HL-60/S4 (cell line): ENCODE measurements around the gene LIMS2.

ENCODE experiments used
- in situ Hi-C: fragments of 300-500 bp; cut with MboI; formaldehyde crosslinking; loops from 2 replicates; pipeline ENCODE4 v1.14.3; 2022; ENCODE audit warnings: low sequenced_read_pairs

LIMS2 gene

DNA sequence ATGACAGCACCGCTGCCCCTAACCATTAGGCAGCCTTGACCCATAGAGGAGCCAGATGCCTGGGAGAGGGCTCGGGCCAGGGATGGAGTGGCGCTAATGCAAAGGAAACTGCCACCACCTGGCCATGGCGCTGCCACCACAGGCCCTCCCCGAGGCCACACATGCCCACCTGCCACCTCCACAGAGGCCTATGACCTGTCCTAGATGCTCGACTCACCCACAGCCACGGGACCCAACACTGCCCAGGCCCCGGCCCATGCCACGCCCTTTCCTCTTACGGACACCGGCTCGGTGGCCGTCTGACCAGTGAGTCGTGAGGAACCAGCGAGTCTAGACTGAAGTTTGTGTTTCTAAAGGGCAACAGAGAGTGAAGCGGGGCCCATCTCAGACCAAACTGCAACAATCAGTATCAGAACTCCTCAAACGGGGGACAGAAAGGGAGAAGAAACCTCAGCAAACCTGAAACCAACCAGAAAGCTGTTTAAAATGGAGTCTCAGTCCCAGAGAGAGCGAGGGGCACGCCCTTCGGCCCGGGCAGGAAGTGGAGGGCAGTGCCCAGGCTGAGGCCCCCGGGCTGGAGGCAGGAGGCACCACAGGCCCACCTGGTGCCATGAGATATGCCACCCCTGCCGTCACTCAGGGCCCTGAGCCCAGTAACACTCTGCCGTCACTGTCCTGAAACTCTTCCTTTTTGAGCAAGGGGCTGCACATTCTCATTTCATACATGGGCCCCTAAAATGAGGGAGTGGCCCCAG lies 28.7 kb downstream of the LIMS2 start:
- in situ Hi-C loops: no loop called here

DNA sequence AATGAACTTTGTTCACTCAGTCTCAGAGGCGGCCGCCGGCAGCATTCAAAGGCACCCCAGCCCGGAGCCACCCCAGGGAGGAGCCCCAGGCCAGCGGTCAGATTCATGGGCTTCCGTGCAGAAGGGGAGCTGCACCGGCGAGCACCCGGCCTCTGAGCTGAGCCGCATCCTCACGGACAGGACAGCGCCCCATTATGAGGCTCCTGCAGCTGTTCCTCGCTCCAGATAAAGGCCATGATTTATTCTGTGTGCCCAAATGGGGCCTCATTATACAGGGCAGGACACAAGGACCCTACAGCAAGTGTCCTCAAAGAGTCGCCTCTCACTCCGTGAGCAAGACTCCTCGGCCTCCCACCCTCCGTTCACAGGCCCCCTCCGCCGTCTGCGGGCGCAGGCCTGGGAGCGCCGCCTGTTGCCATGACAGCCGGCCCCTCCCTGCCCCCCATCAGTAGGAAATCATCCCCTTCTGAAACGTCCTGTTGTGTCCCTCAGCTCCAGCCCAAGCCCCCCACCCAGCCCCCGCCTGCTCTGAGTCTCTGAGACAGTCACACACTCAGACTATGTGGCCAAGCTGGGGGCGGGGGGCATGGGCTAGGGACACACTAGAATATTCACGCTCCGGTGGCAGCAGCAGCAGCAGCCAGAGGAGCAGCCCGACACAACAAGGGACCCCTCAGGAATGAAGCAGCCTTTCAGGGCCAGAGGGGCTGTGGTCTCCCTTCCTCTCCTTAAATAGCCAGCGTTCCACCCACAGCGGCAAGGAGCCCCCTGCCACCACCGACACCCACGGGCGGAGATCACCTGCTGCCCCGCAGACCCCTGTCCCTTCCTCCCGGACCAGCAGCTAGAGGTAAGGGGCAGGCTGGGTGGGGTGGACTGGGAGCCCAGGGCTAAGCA lies 29.7 kb downstream of the LIMS2 start, which contains the start of gene GPR17:
Gene GPR17 (plus strand): TSS at position 759 of the 897 bp plus-strand sequence. CDS start 4,583 bp downstream, outside the sequence.
- in situ Hi-C loops: no loop called here

DNA sequence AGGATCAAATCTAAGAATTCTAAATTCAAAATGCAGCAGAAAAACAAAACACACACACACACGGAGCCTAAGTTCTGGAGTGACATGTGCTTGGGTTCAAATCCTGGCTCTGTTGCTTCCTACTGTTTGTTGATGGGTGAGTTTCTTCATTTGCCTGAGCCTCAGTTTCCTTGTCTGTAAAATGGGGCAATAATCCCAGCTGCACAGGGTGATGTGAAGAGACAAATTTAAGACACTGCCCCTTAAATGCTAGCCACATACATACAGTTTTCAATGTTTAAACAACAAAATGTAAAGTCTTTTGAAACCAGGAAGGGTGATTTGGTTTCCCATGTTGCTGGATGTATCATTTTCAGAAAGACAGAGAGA lies 30.3 kb downstream of the LIMS2 start:
- in situ Hi-C loops: no loop called here

DNA sequence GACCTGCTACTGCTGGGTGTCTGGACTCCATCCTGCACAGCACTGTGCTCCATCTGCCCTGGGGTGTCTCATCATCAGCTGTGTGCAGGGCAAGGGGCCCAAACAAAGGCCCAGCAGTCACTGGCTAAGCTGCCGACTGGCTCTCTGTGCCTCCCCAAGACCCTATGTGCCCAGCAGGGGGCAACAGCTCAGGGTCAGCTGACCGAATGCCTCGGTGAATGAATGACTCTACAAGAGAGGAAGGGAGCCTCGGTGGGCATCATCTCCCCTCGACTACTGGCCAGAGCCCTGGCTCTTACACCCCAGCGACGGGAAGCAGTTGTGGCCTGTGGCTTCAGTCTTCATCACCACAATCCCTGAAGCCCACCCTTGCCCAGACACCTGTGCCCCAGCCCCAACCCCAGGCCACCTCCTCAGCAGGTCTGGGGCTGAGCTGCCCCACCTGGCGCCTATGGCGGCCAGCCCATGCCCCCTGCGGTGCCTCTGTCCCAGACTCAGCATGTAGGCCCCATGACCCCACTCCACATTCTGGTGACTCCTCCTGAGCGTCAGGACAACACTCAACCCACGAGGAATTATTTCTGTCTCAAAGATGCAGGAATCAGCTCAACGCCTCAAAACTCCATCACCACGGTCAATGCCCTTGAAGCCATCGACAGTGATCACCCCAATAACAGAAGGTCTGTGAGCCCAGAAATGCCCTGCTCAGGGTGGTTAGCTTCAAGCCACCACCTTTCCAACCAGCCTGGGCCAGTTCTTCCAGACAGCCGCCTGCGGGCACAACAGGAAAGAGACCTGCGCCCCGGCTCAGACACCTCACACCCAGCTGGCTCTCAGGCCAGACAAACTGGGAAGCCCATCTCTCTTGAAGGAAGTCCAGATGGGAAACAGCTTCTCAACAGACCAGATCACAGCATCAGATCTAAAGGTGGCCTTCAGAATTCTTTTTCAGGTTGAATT lies 31.0 kb downstream of the LIMS2 start:
- in situ Hi-C loops: no loop called here

DNA sequence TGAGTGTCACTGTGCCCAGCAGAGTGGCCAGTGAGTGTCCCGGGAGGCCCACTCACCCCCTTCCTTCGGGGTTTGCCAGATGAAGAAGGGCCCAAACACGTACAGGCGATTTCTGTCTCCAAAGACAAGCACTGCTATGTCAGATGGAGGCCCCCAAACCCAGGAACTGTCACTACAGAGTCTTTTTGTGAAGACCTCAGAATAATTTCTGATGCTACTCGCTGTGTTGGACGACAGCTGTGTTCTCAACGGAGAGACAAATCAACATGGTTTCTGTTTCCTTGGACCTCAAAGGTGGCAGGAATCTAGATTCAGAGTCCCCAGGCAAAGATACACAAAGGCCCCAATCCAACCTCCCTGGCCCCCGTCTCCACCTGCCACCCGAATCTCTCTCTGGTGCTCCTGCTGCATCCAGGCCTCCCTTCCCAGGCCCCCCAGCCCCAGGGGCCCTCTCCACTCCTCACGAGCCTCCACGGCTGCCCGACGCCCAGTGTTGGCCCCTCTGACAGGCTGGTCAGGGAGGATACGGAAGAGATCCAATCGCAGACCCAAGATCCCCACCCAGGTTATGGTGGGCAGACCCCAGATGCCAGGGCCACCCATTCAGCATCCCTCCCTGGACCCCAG lies 31.8 kb downstream of the LIMS2 start:
- in situ Hi-C loops: no loop called here

DNA sequence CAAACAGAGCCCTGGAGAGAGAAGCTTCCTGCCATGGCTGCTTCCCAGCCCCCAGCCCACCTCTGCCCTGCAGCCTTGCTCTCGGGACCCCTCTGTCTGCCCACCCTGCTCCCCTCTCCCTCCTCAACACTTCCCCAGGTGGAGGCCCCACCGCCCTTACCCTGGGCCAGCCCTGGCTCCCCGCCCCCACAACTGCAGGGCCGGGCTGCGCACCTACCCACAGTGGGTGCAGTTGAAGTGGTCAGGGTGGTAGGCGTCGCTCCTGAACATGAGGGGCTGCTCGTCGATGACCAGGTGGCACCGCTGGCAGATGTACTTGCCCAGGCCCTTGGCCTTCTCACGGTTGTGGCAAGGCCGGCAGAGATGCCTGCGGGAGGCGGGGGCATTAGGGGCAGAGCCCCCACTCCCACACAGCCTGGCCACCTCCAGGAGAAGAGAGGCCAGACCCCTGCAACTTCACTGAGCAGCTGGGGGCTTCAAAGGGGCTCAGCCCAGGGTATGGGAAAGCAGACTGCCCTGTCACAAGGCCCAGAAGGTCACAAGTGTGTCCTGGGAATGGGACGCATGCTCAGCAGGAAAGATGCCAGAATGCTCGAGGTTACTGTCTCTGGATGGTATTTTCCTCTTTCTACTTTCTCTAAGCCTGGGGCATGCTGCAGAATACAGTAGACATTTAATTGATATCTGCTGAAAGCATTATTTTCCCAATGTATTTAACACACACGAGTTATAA lies 32.5 kb downstream of the LIMS2 start:
- in situ Hi-C loops: no loop called here

DNA sequence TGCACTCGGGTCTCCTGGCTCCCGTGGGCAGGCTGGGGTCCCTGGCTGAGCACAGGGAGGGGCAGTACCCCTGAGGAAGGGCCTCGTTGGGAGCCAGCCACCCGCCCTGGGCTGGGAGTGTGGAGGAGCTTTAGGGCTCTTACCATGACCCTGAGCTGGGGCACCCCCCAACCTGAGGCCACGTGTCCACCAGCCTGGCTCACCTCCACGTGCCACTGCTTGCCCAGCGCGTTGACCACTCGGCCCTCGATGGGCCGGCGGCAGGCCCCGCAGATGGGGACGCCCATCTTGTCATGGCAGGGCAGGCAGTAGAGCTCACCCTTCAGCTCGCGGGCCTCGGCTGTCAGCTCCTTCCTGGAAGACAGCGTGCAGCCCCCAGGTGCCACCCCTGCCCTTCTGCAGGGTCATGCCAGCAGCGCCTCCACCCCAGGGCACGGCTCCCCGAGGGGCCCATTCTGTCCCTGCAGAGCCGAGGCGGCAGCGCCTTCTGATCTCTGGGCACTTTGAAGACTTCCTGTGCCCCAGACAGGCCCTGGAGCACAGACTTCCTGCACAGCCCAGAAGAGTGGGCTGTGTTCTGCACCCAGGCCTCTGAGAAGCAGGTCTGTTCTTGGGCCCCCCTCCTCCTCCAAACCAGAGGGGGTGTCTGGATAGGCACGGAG lies 33.4 kb downstream of the LIMS2 start:
- in situ Hi-C loops: no loop called here

DNA sequence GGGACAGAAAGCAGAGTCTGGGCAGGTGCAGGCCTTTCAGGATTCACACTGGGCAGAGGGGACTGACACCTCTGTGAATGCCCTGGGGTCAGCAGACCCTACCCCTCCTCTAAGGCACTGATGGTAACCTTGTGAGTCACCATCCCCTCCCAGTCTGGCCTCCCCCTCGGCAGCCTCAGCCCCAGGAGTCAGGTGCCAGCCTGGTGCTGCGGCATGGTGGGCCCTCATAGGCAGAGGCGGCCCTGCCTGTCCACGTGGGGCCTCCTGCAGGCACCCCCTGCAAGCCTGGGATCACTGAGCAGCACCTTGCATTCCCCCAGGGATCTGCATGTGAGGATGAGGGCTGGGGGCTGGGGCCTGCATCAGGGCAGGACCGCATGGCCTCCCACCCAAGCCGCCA lies 34.2 kb downstream of the LIMS2 start:
- in situ Hi-C loops: no loop called here

DNA sequence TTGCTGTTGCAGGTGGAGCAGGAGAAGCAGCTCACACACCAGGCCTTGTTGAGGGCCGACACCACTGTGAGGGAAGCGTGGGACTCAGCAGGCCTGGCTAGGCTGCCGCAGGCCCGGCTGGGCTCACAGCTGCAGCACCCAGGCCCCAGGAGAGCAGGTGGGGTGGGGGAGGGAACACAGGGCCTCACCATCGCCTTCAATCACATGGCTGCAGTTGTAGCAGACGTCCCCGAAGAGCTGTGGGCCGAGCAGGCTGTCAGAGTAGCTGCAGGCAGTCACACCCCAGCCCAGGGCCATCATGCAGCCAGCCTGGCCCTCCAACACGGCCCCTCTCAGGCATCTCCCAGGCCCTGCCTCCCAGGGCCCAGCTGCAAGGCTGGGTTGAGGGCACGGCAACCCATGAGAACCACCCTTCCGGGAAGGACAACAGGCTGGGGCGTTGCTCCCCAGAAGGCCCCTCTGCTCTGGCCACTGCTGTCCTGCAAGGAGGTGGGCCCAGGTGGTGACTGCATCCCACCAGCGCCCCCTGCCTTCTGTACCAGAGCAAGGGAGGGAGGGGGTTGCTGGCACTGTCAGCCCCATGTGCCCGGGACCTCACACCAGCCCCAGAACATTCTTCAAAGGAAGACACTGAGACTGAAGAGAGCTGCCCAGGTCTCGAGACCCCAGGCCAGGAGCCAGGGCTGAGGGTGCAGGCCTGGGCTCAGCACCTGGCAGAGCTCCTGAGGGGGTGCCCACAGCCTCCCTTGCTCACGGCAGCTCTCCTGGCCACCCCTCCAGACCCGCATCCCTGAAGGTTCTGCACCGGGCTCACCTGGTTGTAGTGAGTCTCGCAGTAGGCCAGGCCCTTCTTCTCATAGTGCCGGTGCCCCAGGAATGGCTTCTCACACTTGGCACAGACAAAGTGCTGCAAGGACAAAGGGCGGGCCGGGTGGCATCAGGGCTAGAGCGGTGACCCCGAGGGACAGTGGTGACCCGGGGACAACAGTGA lies 35.0 kb downstream of the LIMS2 start:
- in situ Hi-C loops: no loop called here

DNA sequence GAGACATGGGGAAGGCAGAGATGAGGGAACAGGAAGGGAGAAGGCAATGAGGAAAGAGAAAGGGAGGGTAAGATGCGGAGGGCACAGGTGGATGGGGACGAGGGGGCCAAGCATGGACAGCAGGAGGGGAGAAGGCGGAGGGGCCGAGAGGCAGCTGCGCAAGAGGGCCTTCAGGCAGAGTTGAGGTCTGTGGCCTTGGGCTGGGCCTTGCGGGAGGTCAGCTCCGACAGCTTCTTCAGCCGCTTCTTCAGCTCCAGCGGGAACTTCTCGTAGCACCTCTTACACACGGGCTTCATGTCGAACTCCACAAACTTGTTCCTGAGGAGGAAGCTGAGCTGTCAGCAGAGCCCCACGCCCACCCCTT lies 36.2 kb downstream of the LIMS2 start:
- in situ Hi-C loops: no loop called here

DNA sequence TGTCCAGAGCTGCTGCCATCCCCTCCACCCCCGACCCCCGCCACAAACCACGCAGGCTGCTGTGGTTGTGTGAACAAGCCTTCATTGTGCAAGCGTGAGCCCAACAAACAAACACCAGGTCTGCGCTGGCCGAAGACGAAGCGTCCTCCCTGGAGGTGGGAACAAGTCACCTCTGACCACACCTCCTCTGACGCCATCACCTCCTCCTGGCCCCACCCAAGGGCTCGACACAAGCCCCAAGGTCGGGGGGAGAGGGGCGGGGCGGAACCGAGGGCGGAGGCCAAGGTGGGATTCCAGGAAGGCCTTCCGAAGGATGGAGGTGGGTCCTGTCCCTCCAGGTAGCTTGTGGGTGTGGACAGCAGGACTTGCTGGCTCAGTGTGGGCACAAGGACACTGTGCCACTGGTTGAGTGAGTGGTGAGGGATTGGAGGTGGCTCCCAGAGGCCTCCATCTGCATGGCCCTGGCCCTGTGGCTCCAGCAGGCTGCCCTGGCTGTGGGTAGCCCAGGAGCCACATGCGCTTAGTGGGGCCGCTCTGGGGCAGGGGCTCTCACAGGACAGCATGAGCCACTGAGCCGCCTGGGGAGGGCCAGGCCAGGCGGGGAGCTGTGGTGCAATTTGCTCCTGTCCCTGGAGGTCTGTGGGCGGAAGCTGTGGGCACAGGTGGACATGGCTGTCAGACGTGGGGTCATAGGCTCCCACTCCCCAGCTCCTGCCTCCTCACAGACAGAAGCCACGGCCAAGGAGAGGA lies 36.8 kb downstream of the LIMS2 start:
- in situ Hi-C loops: no loop called here

DNA sequence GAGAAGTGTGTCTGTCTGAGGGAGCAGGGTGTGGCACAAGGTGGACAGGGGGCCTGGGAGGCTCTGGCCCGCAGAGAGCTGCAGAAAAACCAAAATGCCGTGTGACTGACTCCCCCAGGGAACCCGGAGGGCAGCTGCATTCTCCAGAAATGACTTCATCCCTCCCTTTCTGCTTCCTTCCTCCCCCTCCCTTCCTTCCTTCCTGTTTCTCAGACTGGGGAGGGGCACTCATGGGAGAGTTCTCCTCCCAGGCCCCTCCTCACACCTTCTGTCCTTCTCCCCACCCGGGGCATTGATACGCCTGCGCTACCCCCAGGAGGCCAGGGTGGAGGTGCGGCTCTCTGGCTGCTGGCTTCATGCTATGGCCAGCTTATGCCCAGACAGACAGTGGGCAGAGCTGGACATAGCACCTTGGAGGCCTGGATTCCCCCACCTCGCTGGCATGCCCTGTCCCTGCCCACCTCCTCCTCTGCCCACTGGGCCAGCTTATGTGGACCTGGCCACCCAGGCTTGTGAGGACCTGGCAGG lies 37.5 kb downstream of the LIMS2 start:
- in situ Hi-C loops: no loop called here

DNA sequence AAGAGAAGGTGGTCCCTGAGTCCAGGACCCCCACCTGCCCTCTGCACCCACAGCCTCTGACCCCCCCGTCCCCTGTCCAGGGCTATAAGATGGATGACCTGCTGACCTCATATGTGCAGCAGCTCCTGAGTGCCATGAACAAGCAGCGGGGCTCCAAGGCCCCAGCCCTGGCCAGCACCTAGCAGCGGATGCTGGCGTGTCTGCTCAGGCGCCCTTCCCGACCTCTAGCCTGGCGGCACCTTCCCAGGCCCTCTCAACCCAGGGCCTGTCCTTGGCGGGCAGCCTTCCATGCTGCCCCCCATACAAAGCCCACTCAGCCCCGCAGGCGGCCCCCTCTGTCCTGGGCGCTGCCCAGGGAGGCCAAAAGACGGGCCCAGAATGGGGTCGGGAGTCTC lies 38.1 kb downstream of the LIMS2 start:
- in situ Hi-C loops: no loop called here

DNA sequence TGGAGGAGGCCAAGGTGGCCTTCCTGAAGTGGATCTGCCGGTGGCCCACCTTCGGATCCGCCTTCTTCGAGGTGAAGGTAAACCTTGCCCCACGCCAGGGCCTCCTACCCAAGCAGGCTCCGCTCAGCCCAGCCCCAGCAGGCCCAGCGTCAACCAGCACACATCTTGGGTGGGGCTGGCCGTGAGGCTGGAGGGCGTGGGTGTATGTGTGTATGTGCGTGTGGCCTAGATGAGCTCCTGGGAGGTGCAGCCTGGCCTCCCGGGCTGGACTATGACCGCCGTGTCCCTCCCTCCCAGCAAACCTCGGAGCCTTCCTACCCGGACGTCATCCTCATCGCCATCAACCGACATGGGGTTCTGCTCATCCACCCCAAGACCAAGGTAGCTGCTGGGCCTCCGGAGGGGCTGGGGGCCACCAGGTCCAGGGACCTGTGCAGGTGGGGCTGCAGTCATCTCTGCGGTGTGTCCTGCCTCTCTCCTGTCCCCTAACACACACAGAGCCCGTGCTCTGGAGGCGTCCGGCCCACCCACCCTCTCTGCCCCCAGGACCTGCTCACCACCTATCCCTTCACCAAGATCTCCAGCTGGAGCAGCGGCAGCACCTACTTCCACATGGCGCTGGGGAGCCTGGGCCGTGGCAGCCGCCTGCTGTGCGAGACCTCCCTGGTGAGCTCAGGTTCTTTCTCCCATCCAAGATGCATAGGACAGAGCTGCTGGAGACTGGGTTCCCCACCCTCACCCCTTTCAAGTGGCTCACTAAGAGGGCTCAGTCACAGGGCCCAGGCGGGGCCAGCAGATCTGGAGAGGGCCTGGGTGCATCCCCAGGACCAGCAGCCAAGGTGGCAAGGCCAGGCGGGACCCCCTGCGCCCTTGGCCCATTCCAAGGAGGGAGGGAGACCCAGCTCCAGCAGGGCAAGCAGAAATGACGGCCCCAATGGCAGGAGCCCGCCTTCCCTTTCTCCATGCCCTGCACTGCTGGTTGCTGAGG lies 38.8 kb downstream of the LIMS2 start:
- in situ Hi-C loops: no loop called here

DNA sequence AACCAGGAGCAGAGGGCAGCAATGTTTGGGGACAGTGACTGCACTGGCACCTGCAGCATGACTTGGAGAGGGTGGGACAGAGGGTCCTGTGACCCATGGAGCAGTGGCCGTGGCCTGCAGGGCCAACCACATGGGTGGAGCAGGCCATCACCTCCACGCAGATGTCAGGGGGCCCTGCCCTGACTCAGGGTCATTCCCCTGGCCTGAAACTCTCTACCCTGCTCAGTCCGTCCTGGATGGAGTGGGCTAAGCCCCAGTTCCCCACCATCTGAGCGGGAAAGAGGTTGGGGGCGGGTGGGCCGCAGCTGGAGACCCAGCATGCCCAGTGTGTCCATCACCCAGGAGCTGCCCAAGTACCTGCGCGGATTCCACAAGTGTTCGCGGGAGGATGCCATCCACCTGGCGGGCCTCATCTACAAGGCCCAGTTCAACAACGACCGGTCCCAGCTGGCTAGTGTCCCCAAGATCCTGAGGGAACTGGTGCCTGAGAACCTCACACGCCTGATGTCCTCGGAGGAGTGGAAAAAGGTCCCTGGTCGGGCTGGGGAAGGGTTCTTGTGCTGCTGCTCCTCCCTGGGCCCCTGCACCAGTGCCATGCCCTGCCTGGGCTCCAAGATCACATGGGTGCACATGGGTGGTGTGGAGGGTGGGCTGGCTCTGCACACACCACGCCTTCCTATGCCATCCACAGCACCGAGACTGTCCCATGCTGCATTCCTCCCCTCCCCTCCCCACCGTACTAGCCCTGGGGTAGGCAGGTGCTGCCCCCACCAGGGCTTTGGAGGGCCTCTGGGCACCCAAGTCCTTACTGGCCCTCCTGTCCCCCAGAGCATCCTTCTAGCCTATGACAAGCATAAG lies 39.7 kb downstream of the LIMS2 start:
- in situ Hi-C loops: no loop called here
